HG02870 (cell line): ENCODE data around the gene CDRT15L2.
"Not testable (repeated sequence)": the region's sequence is repeated elsewhere in the genome, so short reads cannot be mapped to it uniquely, and the experiment has no call there.

Experiments
- ATAC-seq: cut with Tn5 transposase; IDR thresholded peaks from one replicate; pipeline ENCODE4 v1.9.1; 2021; ENCODE audit warnings: mild to moderate bottlenecking, moderate library complexity; ENCODE audit not compliant: unreplicated experiment

Gene CDRT15L2

DNA sequence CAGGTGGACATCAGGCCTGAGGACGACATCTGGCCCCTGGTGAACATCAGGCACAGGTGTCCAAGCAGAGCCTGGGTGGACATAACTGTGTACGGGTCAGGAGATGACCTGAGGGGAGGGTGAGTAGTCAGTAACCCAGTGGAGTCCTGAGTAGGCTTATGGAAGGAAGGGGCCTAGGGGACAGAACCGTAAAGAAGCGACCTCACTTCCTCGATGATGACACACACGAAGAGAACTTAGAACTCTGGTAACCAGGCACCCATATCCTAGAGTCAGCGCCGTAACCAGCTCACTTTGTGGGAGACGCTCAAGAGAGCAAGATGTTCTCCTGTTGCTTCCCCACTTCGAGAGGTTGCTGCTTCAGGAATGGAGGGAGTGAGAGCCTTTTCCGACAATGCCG is at the start of gene CDRT15L2:
Gene CDRT15L2 (plus strand): TSS at position 301 of the 400 bp plus-strand sequence. CDS start 20 bp downstream, at position 321.
- ATAC-seq: not testable (repeated sequence)

DNA sequence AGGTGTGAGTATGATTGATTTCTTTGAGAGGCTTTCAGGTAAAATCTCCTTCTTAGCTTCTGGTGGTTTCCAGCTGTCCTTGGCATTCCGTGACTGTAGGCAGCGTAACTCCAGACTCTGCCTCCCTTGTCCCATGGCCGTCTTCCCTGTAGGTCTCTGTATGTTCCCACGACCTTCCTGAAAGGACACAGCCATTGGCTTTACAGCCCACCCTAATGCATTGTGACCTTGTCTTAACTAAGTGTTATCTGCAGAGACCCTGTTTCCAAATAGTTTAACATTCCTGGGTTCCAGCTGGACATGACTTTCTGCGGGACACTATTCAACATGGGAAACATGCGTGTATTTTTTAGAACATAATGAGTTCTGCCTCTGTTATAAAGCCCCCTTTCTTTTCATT is 49.4 kb upstream of the CDRT15L2 start:
- not testable (repeated sequence) for ATAC-seq

DNA sequence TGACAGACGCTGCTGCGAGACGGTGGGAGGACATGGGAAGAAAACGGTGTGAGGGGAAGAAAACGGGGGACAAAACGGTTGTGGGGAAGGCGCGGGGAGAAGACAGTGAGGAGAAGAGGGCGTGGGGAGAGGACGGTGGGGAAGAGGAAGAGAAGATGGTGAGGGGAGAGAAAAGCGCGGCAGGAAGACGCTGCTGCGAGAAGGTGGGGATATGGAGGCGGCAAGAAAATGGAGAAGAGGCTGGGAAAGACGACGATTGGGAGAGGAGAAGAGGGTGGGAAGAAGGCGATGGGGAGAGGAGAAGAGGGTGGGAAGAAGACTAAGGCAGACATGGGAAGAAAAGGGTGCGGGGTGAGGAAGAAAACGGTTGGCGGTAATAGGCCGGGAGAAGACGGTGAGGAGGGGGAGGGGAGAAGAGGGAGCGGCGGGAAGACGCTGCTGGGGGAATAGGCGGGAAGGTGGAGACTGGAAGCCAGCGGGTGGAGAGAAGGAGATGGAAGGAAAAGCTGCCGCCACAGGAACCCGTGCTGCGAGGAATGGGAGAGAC is 46.9 kb upstream of the CDRT15L2 start:
- ATAC-seq: not testable (repeated sequence)

DNA sequence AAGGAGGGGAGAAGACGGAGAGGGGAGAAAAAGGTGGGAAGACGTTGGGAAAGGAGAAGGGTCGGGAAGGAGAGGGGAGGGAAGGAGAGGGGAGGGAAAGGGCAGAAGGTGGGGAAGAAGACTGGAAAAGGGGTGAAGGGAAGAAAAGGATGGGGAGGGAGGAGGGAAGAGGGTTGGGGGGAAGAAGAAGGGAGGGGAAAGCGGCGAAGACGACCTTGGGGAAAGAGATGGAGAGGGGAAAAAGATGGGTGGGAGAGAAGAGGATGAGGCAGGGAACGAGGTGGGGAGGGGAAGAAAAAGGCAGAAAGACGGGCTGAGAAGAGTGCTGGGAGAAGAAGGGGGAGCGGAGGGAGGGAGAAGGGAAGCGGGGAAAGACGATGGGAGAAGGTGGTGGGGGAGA is 46.3 kb upstream of the CDRT15L2 start:
- not testable (repeated sequence) for ATAC-seq

DNA sequence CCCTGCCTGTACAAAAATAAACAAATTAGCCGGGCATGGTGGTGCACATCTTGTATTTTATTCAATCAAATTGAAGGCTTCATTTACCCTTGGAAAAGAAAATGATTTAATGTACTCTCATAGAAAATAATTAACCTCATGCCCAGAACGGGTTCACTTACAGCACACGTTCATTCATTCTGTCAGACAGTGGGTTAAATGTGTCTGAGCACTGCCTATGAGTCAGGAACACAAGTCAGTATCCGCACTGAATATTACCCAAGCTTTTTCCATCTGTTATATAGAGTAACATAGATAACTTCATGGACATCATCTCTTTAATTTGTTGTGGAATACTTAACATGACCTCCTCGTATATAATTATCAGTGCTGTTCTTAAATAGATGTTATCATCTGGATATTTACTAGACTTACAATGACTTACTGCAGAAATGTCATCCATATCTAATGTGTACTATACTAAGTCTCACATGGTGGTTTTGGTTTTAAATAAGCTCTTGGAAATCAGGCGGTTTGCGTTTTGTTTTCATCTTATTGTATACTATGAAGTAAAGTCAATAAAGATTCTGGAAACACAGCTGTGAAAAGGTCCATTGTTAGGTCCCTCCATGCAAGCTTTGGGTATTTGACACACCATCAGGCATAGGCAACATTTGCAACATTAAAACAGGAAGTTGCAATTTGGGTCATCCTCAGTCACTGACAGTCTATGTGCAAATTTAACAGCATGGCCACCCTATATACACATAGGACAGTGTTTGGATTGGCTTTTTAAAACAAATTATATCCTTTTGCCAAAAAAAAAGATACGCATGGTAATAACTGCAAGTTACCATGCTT is 44.6 kb upstream of the CDRT15L2 start:
- ATAC-seq: not testable (repeated sequence)

DNA sequence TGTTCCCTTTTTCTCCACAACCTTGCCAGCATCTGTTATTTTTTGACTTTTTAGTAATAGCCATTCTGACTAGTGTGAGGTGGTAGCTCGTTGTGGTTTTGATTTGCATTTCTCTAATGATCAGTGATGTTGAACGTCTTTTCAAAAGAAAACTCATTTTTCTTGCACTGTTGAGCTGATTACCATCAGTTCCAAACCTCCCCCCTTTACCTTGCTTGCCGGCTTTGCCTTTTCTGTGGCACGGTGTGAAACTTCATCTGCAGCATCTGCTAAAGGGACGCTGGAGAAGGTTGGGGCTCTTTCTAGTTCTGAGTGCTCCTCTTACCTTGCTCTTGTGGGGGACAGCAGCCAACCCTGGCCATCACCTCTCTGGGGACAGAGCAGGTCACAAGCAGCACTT is 39.1 kb upstream of the CDRT15L2 start:
- peak; percentile 89 for ATAC-seq

DNA sequence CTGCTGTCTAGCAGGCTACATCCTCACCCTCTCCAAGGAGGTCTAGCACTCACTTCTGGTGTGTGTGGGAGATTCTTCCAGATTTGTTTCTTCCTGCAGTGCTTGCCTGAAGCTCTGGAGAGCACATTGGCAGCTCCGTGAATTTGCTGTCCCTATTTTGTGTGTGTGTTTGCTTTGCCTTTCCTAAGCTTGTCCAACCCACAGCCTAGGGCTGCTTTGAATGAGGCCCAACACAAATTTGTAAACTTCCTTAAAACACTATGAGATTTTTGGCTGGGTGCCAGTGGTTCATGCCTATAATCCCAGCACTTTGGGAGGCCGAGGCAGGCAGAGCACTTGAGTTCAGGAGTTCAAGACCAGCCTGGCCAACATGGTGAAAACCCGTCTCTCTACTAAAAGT is 38.7 kb upstream of the CDRT15L2 start:
- not testable (repeated sequence) for ATAC-seq

DNA sequence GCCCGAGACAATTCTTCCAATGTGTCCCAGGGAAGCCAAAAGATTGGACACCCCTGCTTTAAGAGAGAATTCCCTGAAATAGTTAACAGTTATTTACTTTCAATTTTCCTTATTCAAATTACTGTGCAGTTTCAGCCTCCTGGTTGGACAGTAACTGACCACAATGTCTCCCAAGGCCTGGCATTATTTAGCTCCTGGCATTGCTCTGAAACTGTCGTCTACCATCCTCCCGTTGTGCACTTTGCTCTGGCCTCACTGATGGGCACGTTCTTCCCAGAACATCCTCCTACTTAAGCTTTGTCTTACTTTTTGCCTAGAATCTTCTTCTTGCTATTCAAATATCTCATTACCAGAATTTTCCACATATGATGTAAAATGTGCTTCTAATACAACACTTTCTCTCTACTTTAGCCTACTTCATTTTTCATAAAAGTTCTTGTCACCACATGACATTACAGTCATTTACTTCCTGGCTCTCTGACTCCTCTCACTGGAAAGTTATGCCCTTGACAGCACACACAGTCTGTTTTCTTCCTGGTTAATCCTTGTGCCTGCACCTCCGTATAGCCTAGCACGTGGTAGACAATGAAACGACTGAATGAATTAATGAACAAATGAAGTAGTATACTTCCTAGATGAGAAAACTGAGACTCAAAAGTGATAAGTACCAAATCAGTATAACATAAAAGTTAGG is 37.5 kb upstream of the CDRT15L2 start:
- not testable (repeated sequence) for ATAC-seq

DNA sequence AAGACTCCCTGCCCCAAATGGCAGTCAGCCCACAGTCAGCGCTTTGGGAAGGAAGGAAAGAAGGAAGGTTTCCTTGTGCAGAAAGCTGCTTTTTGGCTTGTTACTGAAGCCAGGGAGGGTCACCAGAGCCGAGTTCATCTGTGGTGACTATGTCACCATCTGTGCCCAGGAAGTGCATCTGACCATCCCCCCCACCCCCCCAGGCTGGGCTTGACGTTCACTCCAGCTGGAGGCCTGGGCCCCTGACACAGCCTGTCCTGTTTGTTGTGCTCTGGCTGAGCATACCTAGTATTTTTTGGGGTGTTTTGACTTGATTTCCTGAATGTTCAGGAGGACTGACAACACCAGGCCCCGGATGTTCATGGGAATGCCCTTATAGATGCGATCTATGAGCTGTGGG is 31.6 kb upstream of the CDRT15L2 start:
- not testable (repeated sequence) for ATAC-seq

DNA sequence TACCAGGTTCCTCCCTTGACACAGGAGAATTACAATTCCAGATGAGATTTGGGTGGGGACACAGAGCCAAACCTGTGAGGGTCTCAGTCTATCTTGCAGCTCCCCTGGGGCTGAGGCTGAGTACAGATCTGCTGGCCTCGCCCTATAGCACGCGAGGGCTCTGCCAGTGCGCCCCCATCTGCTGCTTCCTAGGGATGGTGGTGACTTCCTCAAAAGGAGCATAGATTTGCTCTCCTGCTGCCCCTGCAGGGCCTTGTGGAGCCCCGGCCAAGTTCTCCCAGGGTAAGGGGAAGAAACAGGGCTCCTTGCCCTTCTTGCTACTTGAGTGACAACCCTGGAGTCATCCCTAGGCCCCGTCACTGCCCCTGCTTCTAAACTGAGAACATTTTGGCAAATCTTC is 26.6 kb upstream of the CDRT15L2 start:
- ATAC-seq: not testable (repeated sequence)

DNA sequence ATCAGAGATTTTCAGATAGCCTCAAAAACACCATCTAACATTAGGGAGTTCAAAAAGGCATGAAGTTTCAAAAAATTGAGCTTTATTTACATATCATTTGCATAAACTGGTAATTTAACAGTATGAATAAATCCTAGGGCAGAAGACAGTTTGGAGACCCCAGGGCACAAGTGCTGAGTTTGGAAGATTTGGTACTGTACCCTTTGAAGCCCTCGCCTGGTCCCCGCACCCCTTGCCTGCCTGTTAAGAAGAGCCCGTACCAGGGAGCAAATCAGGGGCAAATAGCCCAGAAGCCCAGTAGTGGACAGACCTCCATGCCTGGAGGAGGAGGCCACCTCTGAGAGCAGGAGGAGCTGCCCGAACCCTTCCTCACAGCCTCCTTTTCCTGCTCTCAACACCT is 24.8 kb upstream of the CDRT15L2 start:
- ATAC-seq: not testable (repeated sequence)

DNA sequence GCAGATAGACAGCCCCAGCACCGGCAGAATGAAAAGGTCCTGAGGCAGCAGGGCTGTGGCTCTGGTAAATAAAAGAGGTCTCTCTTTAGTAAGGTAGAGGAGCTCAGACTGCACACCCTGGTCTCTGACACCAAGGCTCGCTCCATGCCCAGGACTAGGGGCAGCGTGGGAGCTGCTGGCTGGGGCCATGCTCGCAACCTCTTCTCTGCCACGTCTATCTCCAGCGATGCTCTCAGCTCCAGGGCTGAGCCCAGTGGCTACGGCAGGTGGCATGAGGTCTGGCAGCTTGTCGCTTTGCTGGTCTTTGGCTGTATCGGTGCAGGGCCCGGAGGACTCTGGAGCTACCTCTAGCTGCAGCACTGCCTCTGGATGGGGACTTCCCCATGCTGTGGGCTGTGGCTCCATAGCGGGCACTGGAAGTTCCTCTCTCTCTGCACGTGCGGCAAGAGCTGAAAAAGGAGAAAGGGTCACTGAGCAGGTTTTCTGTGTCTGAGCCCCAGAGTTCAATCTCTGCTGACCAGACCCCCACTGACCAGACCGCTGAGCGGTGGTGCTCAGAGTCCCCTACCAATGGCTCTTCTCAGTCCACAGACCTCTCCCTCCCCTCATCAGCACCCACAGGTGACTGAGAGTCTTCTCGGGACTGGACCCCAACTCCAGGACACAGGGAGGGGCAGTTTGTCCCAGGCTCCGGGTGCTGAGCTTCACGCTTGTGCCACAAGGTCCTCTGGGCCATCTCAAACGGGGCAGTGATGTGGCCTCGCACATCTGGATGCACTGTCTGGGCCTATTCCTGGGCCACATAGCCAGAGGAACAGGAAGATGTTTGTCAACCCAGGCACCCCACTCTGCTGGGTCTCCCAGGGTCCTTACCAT is 24.2 kb upstream of the CDRT15L2 start:
- ATAC-seq: not testable (repeated sequence)

DNA sequence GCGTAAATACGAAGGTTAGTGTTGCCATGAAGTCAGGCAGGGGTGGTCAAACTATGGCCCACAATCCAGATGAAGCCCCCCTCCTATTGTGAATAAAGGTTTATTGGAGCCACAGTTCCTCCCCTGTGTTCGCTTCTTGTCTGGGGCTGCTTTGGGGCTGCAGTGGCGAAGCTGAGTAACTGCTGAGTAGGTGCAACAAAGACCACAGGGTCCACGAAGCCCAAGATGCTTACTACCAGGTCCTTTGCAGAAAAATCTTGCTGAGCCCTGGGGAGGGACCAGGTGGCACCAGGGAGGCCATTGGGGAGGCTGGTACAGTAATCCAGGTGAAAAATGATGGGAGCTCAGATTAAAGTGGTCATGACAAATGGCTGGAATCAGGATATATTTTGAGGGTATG is 21.4 kb upstream of the CDRT15L2 start:
- ATAC-seq: not testable (repeated sequence)

DNA sequence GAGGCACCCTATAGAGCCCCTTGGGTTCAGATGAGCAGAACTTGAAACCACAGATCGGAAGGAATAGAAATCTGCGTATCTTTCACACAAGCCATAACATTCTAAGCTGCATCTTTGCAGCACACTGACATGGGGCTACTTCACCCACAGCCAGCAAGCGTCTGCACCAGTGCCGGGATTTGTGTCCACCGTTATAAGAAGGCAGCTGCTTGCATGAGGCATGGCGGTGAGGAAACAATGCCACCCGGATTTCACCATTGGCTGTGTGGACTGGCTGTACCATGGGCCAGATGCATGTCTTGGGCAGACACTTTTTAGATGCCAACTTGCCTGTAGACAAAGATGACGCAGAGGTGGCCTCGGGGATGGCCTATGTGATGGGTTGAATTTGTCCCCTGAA is 20.5 kb upstream of the CDRT15L2 start:
- not testable (repeated sequence) for ATAC-seq

DNA sequence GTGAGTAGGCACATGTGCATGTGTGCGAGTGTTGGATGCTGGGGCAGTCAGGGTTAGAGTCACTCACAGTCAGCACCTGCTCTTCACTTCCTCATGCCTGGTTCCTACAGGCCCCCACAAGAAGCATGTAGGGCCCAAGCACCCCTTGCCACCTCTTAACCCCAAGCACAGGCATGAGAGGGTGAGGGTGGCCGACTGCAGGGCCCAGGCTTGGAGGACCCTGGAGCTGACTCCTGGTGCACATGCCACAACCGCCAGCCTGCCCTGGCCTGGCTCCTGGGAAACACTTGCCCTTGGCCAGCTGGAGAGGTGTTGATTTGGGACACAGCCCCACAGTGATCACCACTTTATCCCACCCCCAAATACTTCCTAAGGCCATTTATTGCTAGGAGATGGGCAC is 16.9 kb upstream of the CDRT15L2 start:
- ATAC-seq: no peak

DNA sequence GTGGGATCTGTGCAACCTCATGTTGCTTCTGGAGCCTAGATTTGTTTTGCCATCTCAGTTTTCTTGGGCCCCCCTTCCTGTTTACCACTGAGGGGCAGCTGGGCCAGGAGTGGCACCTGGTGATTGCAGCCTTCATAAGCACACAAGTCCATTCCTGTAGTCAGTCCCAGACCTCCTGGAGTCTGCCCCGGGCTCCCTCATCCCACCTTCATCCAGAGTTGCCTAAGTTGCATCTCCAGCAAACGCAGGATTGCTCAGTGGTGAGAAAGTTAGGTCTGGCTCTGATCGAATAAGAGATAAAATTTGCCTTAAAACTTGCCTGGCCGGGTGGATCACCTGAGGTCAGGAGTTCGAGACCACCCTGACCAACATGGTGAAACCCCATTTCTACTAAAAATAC is 14.3 kb upstream of the CDRT15L2 start:
- not testable (repeated sequence) for ATAC-seq

DNA sequence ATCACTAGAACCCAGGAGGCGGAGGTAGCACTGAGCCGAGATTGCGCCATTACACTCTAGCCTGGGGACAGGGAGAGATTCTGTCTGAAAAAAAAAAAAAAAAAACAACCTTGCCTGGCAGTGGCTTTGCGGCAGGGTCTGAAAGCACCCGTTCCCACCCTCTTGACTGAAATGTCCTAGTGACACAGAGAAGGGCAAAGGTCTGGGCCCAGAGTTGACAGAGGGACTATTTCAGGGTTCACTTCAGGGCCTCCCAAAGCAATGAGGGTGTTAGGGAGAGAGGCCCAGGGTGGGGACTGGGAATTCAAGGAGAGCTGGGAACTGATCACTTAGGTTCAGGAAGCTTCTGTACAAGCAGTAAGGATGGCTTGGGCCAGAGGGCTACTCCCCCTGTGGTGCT is 13.8 kb upstream of the CDRT15L2 start:
- no peak for ATAC-seq

DNA sequence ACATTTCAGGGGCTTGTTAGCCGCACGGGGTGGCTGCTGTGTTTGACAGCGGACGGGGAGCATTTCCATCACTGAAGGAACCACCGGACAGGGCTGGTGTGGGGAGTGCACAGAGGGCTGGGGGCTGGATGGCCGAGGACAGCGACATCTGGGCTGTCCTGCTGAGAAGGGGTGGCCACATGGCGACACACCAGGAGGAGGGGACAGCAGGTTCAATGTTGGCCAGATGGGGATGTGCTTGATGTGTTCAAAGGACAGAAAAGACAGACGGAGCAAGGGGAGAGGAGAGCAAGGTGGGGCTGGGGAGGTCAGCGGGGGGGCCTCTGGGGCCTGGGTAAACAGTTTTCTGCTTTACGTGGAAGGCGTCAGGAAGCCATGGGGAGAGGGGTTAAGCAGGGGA is 12.8 kb upstream of the CDRT15L2 start:
- ATAC-seq: not testable (repeated sequence)

DNA sequence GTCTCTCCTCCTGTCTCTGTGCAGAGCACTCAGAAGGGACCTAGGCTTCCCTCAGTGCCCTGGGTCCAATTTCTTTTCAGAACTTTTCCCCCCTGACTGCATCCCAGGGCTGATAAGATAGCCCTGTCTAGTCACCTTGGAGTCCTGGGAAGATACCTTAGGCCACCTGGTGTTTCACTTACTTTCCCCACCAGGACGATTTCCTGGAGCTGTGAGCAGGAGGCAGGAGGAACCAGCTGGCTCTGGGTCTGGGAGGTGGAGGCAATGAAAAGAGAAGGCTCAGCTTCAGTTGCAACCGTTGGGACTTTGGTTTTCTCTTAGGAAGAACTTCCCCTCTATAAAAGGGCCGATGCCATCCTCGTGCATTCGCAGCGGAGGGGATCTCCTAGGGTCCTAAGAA is 12.1 kb upstream of the CDRT15L2 start:
- ATAC-seq: not testable (repeated sequence)

DNA sequence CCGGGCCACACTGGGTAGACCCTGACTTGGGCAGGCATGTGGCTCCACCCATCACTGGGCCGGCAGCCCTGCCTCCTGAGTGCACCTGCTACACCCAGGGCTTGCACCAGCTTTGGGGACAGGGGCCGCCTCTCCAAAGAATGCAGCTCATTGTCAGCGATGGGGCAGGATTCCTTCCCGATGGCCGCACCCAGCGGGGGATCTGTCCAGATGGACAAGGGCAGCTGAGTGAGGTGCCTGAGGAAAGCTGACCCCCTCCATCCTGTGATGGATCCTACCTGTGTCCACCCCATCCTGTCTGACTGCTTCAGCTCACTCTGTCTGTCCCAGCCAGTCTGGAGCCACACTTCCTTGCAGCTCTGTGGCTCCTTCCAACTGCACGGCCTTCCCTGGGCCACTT is 10.9 kb upstream of the CDRT15L2 start:
- ATAC-seq: not testable (repeated sequence)

DNA sequence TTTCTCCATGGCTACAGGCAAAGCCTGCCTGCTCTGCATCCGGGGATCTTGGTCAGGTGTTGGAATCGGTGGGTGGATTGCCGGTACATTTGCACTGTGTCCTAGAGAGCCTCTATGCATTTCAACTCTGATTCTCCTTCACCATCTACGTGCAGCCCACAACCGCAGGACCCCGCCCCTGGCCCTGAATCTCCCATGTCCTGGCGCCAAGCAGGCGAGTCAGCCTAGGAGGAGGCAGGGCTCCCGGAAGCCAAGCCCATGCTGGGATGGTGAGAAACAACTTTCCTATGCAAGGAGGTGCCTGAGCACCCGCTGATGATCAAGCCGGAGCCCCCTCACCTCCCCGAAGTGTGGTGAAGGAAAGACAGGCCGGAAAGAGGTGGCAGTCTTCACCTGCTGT is 7.9 kb upstream of the CDRT15L2 start:
- not testable (repeated sequence) for ATAC-seq
